ENCODE data around the gene CCDC78. TPM values are rescaled to one million over a fixed set of nuclear protein-coding genes. Genes with fewer than 3 reads are reported as not detected.

CCDC78 gene
- polyA plus RNA-seq, 1 donor (not counting 4 experiments of a cell fraction or from before 2014, with no cell fraction given) = 2.5 TPM

DNA sequence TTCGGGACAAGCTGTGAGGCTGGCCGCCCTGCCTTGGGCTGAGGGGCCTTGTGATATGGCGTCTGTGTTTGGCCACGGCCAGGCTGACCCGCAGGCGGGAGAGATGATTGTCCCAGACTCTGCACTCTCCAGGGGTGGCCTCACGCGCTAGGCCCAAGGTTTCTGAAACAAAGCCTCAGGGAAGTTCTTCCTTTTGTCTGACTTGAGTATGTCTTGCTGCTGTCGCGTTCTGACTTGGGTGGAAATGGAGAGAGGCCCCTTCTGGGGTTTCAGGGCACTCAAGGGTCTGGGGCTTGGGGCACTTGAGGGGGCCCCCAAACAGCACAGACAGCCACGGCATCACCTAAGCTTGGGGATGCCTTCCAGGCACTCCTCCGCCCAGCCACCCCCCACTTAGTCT is 15.2 kb downstream of the CCDC78 start:
- FAIRE-seq (no peak), DNase-seq (ENCODE audit: low read depth, low spot score) (no peak)
- H3K4me3 ChIP-seq (ENCODE audit: control insufficient read depth in 2 of 3, extremely low read depth in 1 of 3, insufficient read depth in 2 of 3, low read depth in 1 of 3, low read length in 3 of 3) = no peak overlapping the region
- H3K9me3 ChIP-seq (ENCODE audit: control insufficient read depth, low read depth, low read length) = no peaks in the 10 kb centered on the region
- peaks cover under 1% of the 10 kb centered on the region for H3K79me2 ChIP-seq (ENCODE audit: control insufficient read depth, insufficient read depth, low read length)
- no peak overlapping the region for H3K4me2 ChIP-seq (ENCODE audit: control insufficient read depth, extremely low read depth, insufficient read depth, low read depth, low read length)
- H3K36me3 ChIP-seq (ENCODE audit: control insufficient read depth in 2 of 2, extremely low read depth in 1 of 2, insufficient read depth in 2 of 2, low read length in 2 of 2) = no peaks in the 10 kb centered on the region
- H3K9me1 ChIP-seq (ENCODE audit: control insufficient read depth, extremely low read depth, insufficient read depth, low read length) = no peaks in the 10 kb centered on the region
- H3K9ac ChIP-seq (ENCODE audit: control insufficient read depth, extremely low read depth, insufficient read depth, low read length) = no peak overlapping the region
- H4K20me1 ChIP-seq (ENCODE audit: control insufficient read depth, extremely low read depth, insufficient read depth, low read length) = peaks cover 2% of the 10 kb centered on the region
- TF ChIP-seq, protein P1, sequence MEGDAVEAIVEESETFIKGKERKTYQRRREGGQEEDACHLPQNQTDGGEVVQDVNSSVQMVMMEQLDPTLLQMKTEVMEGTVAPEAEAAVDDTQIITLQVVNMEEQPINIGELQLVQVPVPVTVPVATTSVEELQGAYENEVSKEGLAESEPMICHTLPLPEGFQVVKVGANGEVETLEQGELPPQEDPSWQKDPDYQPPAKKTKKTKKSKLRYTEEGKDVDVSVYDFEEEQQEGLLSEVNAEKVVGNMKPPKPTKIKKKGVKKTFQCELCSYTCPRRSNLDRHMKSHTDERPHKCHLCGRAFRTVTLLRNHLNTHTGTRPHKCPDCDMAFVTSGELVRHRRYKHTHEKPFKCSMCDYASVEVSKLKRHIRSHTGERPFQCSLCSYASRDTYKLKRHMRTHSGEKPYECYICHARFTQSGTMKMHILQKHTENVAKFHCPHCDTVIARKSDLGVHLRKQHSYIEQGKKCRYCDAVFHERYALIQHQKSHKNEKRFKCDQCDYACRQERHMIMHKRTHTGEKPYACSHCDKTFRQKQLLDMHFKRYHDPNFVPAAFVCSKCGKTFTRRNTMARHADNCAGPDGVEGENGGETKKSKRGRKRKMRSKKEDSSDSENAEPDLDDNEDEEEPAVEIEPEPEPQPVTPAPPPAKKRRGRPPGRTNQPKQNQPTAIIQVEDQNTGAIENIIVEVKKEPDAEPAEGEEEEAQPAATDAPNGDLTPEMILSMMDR (optimal IDR thresholded peaks at IDR 0.05 in 1 of 3, IDR thresholded peaks at IDR 0.05 in 1 of 3, conservative IDR thresholded peaks at IDR 0.05 in 1 of 3; ENCODE audit: extremely low read depth in 1 of 3, insufficient read depth in 2 of 3, low read length in 3 of 3) = no peak
- peaks cover 16% of the 10 kb centered on the region for H3K4me1 ChIP-seq (ENCODE audit: control insufficient read depth, extremely low read depth, insufficient read depth, low read length)
- dilution Hi-C loops (cut with MboI; ENCODE audit: extremely low pct_ligation_motif_present, low sequenced_read_pairs) = no loop called here
- H2AFZ ChIP-seq (ENCODE audit: control insufficient read depth, low read length) = no peak overlapping the region
- no peak overlapping the region for H3K27ac ChIP-seq (ENCODE audit: control insufficient read depth, insufficient read depth, low read length)
- peaks cover 55% of the 10 kb centered on the region for H3K27me3 ChIP-seq (ENCODE audit: control insufficient read depth, extremely low read depth, insufficient read depth, low read length)

DNA sequence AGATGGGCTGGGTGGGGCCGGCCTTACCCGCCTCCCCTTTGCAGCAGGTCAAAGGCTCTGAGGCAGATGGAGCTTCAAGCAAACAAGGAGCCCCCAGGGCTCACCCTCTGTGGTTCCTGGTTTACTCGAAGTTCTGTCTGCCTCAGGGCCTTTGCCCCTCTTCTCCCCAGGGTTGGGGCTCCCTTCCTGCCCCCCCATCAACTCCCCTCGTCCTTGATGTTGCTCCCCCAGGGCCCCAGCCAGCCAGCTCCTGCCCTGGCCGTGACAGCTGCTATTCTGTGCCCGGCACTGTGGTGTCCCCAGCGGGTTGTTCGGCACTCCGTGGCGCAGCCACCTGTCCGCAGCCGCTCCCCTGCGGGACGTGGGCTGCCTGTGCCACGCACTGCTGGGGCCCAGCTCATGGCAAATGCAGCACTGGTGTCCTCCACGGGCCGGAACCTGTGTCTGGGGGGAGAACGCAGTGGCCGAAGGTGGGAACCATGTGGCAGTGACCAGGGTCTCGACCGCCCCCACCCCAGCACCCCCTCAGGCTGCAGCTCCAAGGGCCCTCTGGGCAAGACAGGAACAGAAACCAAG is 15.7 kb downstream of the CCDC78 start:
- no peaks in the 10 kb centered on the region for H3K9me1 ChIP-seq (ENCODE audit: control insufficient read depth, extremely low read depth, insufficient read depth, low read length)
- H3K4me2 ChIP-seq (ENCODE audit: control insufficient read depth, extremely low read depth, insufficient read depth, low read depth, low read length) = no peak overlapping the region
- H3K4me1 ChIP-seq (ENCODE audit: control insufficient read depth, extremely low read depth, insufficient read depth, low read length) = peaks cover 12% of the 10 kb centered on the region
- no peaks in the 10 kb centered on the region for H3K36me3 ChIP-seq (ENCODE audit: control insufficient read depth in 2 of 2, extremely low read depth in 1 of 2, insufficient read depth in 2 of 2, low read length in 2 of 2)
- H3K9ac ChIP-seq (ENCODE audit: control insufficient read depth, extremely low read depth, insufficient read depth, low read length) = no peak overlapping the region
- H3K4me3 ChIP-seq (ENCODE audit: control insufficient read depth in 2 of 3, extremely low read depth in 1 of 3, insufficient read depth in 2 of 3, low read depth in 1 of 3, low read length in 3 of 3) = no peak overlapping the region
- H3K27me3 ChIP-seq (ENCODE audit: control insufficient read depth, extremely low read depth, insufficient read depth, low read length) = peaks cover 57% of the 10 kb centered on the region
- H3K27ac ChIP-seq (ENCODE audit: control insufficient read depth, insufficient read depth, low read length) = no peak overlapping the region
- dilution Hi-C loops (cut with MboI; ENCODE audit: extremely low pct_ligation_motif_present, low sequenced_read_pairs) = no loop called here
- no peaks in the 10 kb centered on the region for H3K79me2 ChIP-seq (ENCODE audit: control insufficient read depth, insufficient read depth, low read length)
- no peak for TF ChIP-seq EZH2 (IDR thresholded peaks at IDR 0.05; ENCODE audit: low read length)
- TF ChIP-seq, protein P1 (optimal IDR thresholded peaks at IDR 0.05 in 1 of 3, IDR thresholded peaks at IDR 0.05 in 1 of 3, conservative IDR thresholded peaks at IDR 0.05 in 1 of 3; ENCODE audit: extremely low read depth in 1 of 3, insufficient read depth in 2 of 3, low read length in 3 of 3) = no peak
- DNase-seq (ENCODE audit: low read depth, low spot score) = no peak
- H4K20me1 ChIP-seq (ENCODE audit: control insufficient read depth, extremely low read depth, insufficient read depth, low read length) = peaks cover 2% of the 10 kb centered on the region
- H2AFZ ChIP-seq (ENCODE audit: control insufficient read depth, low read length) = no peak overlapping the region
- no peak for FAIRE-seq
- no peaks in the 10 kb centered on the region for H3K9me3 ChIP-seq (ENCODE audit: control insufficient read depth, low read depth, low read length)
